HepG2 (cell line): ENCODE data around the gene GJB4. TPM values are rescaled to one million over a fixed set of nuclear protein-coding genes. Genes with fewer than 3 reads are reported as not detected.

Source experiments
- ATAC-seq: fragments of 200-7000 bp; cut with Tn5 transposase; 3 replicates; pipeline ENCODE4 v1.9.1; 2020; ENCODE audit warnings: mild to moderate bottlenecking, moderate library complexity
- BruUV-seq: library from RNA; stranded (reverse); fragments of 400-500 nt; replicated peaks from 2 replicates; lab custom pipeline; 2021; lab: Mats Ljungman, UMichigan
- CTCF ChIA-PET: fragments of 300-600 bp; formaldehyde crosslinking; extraction: SDS; loops from one replicate; lab custom pipeline; 2021; ENCODE audit warnings: low total read pairs, inconsistent platforms, low intra/inter-chr PET ratio; lab: Yijun Ruan, JAX
- POLR2A ChIA-PET: fragments of 350-600 bp; sonication (Branson Sonifier 250); formaldehyde crosslinking; loops from one replicate; lab custom pipeline; 2020; ENCODE audit warnings: antibody characterized with exemption, inconsistent platforms; lab: Yijun Ruan, JAX
- DNase-seq: peaks from one replicate; pipeline ENCODE4 v3.0.0-alpha.2; 2015; ENCODE audit warnings: low spot score
- FAIRE-seq: peaks from 3 replicates; lab custom pipeline; 2011; peaks lifted over from hg19 to GRCh38; lab: Jason Lieb, UNC
- H2AFZ ChIP-seq: one replicate; pipeline ENCODE4 v1.6.1; 2011; ENCODE audit warnings: low read length, inconsistent platforms
- H3K27ac ChIP-seq: fragments of 300-600 bp; 3 replicates; pipeline ENCODE4 v1.8.0; 2011; ENCODE audit warnings: mixed run types, mild to moderate bottlenecking, mixed read lengths, low read length, inconsistent platforms; ENCODE audit not compliant: insufficient read depth; ENCODE audit errors: extremely low read length
- H3K27me3 ChIP-seq, 2 experiments: fragments of 200-600 bp in 1 of 2; 2 replicates in 1 of 2; 3 replicates in 1 of 2; pipeline versions ENCODE4 v1.6.0 to v1.8.0; 2011; ENCODE audit warnings: low read length in 2 of 2, mild to moderate bottlenecking in 2 of 2, moderate library complexity in 2 of 2, inconsistent platforms in 1 of 2; ENCODE audit not compliant: insufficient read depth in 2 of 2, control insufficient read depth in 1 of 2
- H3K36me3 ChIP-seq, 2 experiments: fragments of 200-600 bp in 1 of 2; replicated peaks in 1 of 2; 2 replicates in 1 of 2; 3 replicates in 1 of 2; pipeline versions ENCODE4 v1.5.1 to v1.8.0; 2011; ENCODE audit warnings: low read length in 2 of 2, inconsistent platforms in 1 of 2; ENCODE audit not compliant: insufficient read depth in 2 of 2, control insufficient read depth in 1 of 2
- H3K4me1 ChIP-seq: 2 replicates; pipeline ENCODE4 v1.5.1; 2012; ENCODE audit warnings: low read length, inconsistent platforms; ENCODE audit not compliant: insufficient read depth
- H3K4me2 ChIP-seq: 2 replicates; pipeline ENCODE4 v1.6.0; 2011; ENCODE audit warnings: low read depth, low read length, inconsistent platforms
- H3K4me3 ChIP-seq, 3 experiments: fragments of 200-600 bp in 1 of 3; sonication (generic), shearing (Covaris generic) in 1 of 3; replicated peaks in 1 of 3; 2 replicates each; pipeline ENCODE4 v1.5.1; 2011 to 2016; ENCODE audit warnings: low read length in 3 of 3, inconsistent platforms in 2 of 3, low read depth in 2 of 3, mild to moderate bottlenecking in 2 of 3, control low read depth in 1 of 3, mixed read lengths in 1 of 3; ENCODE audit not compliant: insufficient read depth in 1 of 3
- H3K79me2 ChIP-seq: one replicate; pipeline ENCODE4 v1.6.1; 2011; ENCODE audit warnings: low read length, inconsistent platforms; ENCODE audit not compliant: insufficient read depth
- H3K9ac ChIP-seq: 2 replicates; pipeline ENCODE4 v1.6.0; 2011; ENCODE audit warnings: mild to moderate bottlenecking, low read depth, low read length, inconsistent platforms; ENCODE audit not compliant: insufficient read depth
- H3K9me3 ChIP-seq: 2 replicates; pipeline ENCODE4 v1.5.1; 2012; ENCODE audit warnings: mild to moderate bottlenecking, low read length
- H4K20me1 ChIP-seq: 2 replicates; pipeline ENCODE4 v1.6.0; 2011; ENCODE audit warnings: inconsistent platforms, mild to moderate bottlenecking, low read length, moderate library complexity; ENCODE audit not compliant: insufficient read depth
- CBX5 ChIP-seq: sonication (generic); formaldehyde crosslinking; IDR thresholded peaks from 2 replicates; pipeline ENCODE4 v1.4.0; 2020; ENCODE audit warnings: missing genetic modification reagents, borderline replicate concordance
- ELF1 ChIP-seq: sonication (generic); formaldehyde crosslinking; IDR thresholded peaks from 2 replicates; pipeline ENCODE4 v1.4.0; 2020; ENCODE audit warnings: missing genetic modification reagents
- HNRNPH1 ChIP-seq: fragments of 200-400 bp; formaldehyde crosslinking; optimal IDR thresholded peaks from 2 replicates; pipeline ENCODE3; 2017; ENCODE audit warnings: mild to moderate bottlenecking, low read depth, low read length
- JUND ChIP-seq: sonication (generic); formaldehyde crosslinking; IDR thresholded peaks from 2 replicates; pipeline ENCODE4 v1.8.0; 2022; ENCODE audit warnings: mild to moderate bottlenecking, missing genetic modification reagents
- KAT7 ChIP-seq: IDR thresholded peaks from 2 replicates; pipeline ENCODE4 v1.6.1; 2018; ENCODE audit warnings: borderline replicate concordance, missing compliant biosample characterization
- ZBTB39 ChIP-seq: sonication (generic); formaldehyde crosslinking; IDR thresholded peaks from 2 replicates; pipeline ENCODE4 v1.5.0; 2020; ENCODE audit warnings: missing genetic modification reagents
- ZBTB46 ChIP-seq: sonication (generic); formaldehyde crosslinking; IDR thresholded peaks from 2 replicates; pipeline ENCODE4 v1.4.0; 2020; ENCODE audit warnings: mild to moderate bottlenecking, missing genetic modification reagents, borderline replicate concordance
- ZHX2 ChIP-seq, 2 experiments: sonication (generic) in 1 of 2; formaldehyde crosslinking in 1 of 2; IDR thresholded peaks; 2 replicates each; pipeline versions ENCODE4 v1.6.1 to v1.9.0; 2014 to 2022; ENCODE audit warnings: antibody characterized with exemption in 1 of 2, borderline replicate concordance in 1 of 2, inconsistent platforms in 1 of 2, low read depth in 1 of 2, missing genetic modification reagents in 1 of 2
- ZNF354B ChIP-seq: sonication (generic); formaldehyde crosslinking; IDR thresholded peaks from 2 replicates; pipeline ENCODE4 v1.8.0; 2022; ENCODE audit warnings: mild to moderate bottlenecking, missing genetic modification reagents
- ZSCAN9 ChIP-seq: IDR thresholded peaks from 2 replicates; pipeline ENCODE4 v1.6.1; 2016; ENCODE audit warnings: borderline replicate concordance
- WGBS: methylation state at CpG from one replicate; pipeline ENCODE4 v1.1.6; 2017; ENCODE audit warnings: low lambda C conversion rate; 5-methylcytosine and 5-hydroxymethylcytosine counted together
- in situ Hi-C: cut with HindIII; loops from 2 replicates; pipeline ENCODE4 v1.10.0; 2017; ENCODE audit warnings: low pct_unique_long_range_greater_than_20kb; ENCODE audit not compliant: extremely low pct_ligation_motif_present
- intact Hi-C: fragments of 100-400 bp; cut with micrococcal nuclease; formaldehyde crosslinking; loops from one replicate; pipeline ENCODE4 v1.10.0; 2022; ENCODE audit not compliant: unreplicated experiment
- polyA plus RNA-seq, 8 experiments: library from polyadenylated mRNA; depleted of rRNA in 3 of 8; stranded (reverse) in 7 of 8; unstranded in 1 of 8; fragments of >200 nt; fragmentation: Illumina TruSeq in 4 of 8; extraction: Trizol in 4 of 8; gene quantifications; 2 replicates each; pipeline versions ENCODE4 v1.2.1 to v1.2.3, GENCODE V29; 2011 to 2016; ENCODE audit warnings: low read depth in 4 of 8, missing spikeins in 1 of 8, mixed read lengths in 1 of 8; ENCODE audit not compliant: insufficient read depth in 1 of 8
- total RNA-seq, 5 experiments: library from RNA; depleted of rRNA; stranded (reverse); fragments of >200 nt; fragmentation: Illumina TruSeq; extraction: Trizol; gene quantifications; 2 replicates each; pipeline ENCODE4 v1.2.3, GENCODE V29; 2016; ENCODE audit warnings: low read depth in 1 of 5

GJB4 gene
- total and polyA plus RNA-seq, 2 of the 13 experiments (the other 11 are each of a cell fraction or from before 2014, with no cell fraction given), result not detected

GRCh38 chr1:34721241-34721640, 38.3 kb upstream of the GJB4 start:
- CTCF ChIA-PET, result no interaction called here
- no peak overlapping the region for H3K9ac ChIP-seq
- no peaks in the 10 kb centered on the region for H3K79me2 ChIP-seq
- no peaks in the 10 kb centered on the region for H3K4me1 ChIP-seq
- no peak for ATAC-seq
- peaks cover 0 to 1% of the 10 kb centered on the region in 2 experiments; a peak in 1 of 5 replicates for H3K27me3 ChIP-seq
- TF ChIP-seq ELF1 (CRISPR knock-in tag), result no peak
- no peak for TF ChIP-seq KAT7 (CRISPR knock-in tag)
- no peak for TF ChIP-seq ZSCAN9
- TF ChIP-seq CBX5, result no peak
- no peak for TF ChIP-seq ZHX2 (IDR thresholded peaks at IDR 0.05; ENCODE audit: low read depth)
- no peak for TF ChIP-seq ZHX2 (CRISPR knock-in tag; IDR thresholded peaks at IDR 0.05; ENCODE audit: borderline replicate concordance)
- TF ChIP-seq ZBTB46 (CRISPR knock-in tag), result no peak
- TF ChIP-seq ZBTB39 (CRISPR knock-in tag), result no peak
- no peak for TF ChIP-seq ZNF354B (CRISPR knock-in tag)
- TF ChIP-seq HNRNPH1, result no peak
- TF ChIP-seq JUND (CRISPR knock-in tag), result no peak
- TF ChIP-seq, all 625 proteins: peak for 0
- FAIRE-seq (no peak), DNase-seq (no peak)
- in situ Hi-C loops, result no loop called here
- Histone ChIP-seq H3K36me3 (no peaks in the 10 kb centered on the region), H3K4me3 (no peak overlapping the region), H3K4me2 (no peak overlapping the region), H3K27ac (no peak overlapping the region), H3K9me3 (no peaks in the 10 kb centered on the region), H4K20me1 (no peaks in the 10 kb centered on the region), H2AFZ (no peak overlapping the region)
- intact Hi-C loops, result no loop called here
- no TSS peak for BruUV-seq
- 3% methylated on average over 4 of the region's 4 CpGs for WGBS
- POLR2A ChIA-PET, result no interaction called here
